PC-9 (cell line): ENCODE results near the gene C1orf35. TPM values are rescaled to one million over a fixed set of nuclear protein-coding genes. Genes with fewer than 3 reads are reported as not detected.
"Not testable (repeated sequence)": the region's sequence is repeated elsewhere in the genome, so short reads cannot be mapped to it uniquely, and the experiment has no call there.

ENCODE experiments used
- BruUV-seq: library from RNA; stranded (reverse); fragments of 400-500 nt; replicated peaks from 2 replicates; lab custom pipeline; 2021; lab: Mats Ljungman, UMichigan
- CTCF ChIA-PET: fragments of 300-600 bp; sonication (Branson Sonifier 250); formaldehyde crosslinking; loops from one replicate; lab custom pipeline; 2022; ENCODE audit warnings: antibody characterized with exemption; lab: Charles Lee
- POLR2A ChIA-PET: fragments of 300-600 bp; sonication (Branson Sonifier 250); formaldehyde crosslinking; loops from one replicate; lab custom pipeline; 2022; ENCODE audit warnings: antibody characterized with exemption; ENCODE audit not compliant: unreplicated experiment; lab: Charles Lee
- DNase-seq, 2 experiments: peaks; one replicate each; pipeline versions ENCODE4 v3.0.0 to v3.0.0-alpha.2; 2015 to 2022; ENCODE audit warnings: mixed read lengths in 1 of 2
- H2AFZ ChIP-seq: fragments of 200-600 bp; sonication (generic); 2 replicates; pipeline ENCODE4 v1.8.1; 2017; ENCODE audit warnings: antibody characterized with exemption
- H3F3A ChIP-seq: fragments of 200-600 bp; sonication (generic); 2 replicates; pipeline ENCODE4 v1.8.1; 2017; ENCODE audit warnings: antibody characterized with exemption, mild to moderate bottlenecking, low read depth; ENCODE audit not compliant: insufficient read depth
- H3K27ac ChIP-seq: fragments of 200-600 bp; sonication (generic); 2 replicates; pipeline ENCODE4 v1.6.1; 2016; ENCODE audit warnings: mixed run types
- H3K27me3 ChIP-seq: fragments of 200-600 bp; sonication (generic); 2 replicates; pipeline ENCODE4 v1.6.1; 2016; ENCODE audit warnings: low read depth, mixed run types; ENCODE audit not compliant: insufficient read depth
- H3K36me3 ChIP-seq: fragments of 200-600 bp; sonication (generic); 2 replicates; pipeline ENCODE4 v1.6.1; 2016; ENCODE audit warnings: low read depth, mixed run types
- H3K4me1 ChIP-seq: fragments of 200-600 bp; sonication (generic); replicated peaks from 2 replicates; pipeline ENCODE4 v1.6.1; 2016; ENCODE audit warnings: mixed run types; ENCODE audit not compliant: insufficient read depth
- H3K4me2 ChIP-seq: fragments of 200-600 bp; sonication (generic); 2 replicates; pipeline ENCODE4 v1.6.1; 2017; ENCODE audit warnings: mixed run types
- H3K4me3 ChIP-seq: fragments of 200-600 bp; sonication (generic); 2 replicates; pipeline ENCODE4 v1.6.1; 2016; ENCODE audit warnings: mixed run types
- H3K79me2 ChIP-seq: fragments of 200-600 bp; sonication (generic); 2 replicates; pipeline ENCODE4 v1.6.1; 2017; ENCODE audit warnings: low read depth, mixed run types
- H3K9me2 ChIP-seq: fragments of 200-600 bp; sonication (generic); 2 replicates; pipeline ENCODE4 v1.8.1; 2017; ENCODE audit warnings: mild to moderate bottlenecking; ENCODE audit not compliant: insufficient read depth
- H3K9me3 ChIP-seq: fragments of 200-600 bp; sonication (generic); 2 replicates; pipeline ENCODE4 v1.8.1; 2016; ENCODE audit warnings: low read depth; ENCODE audit not compliant: insufficient read depth
- H4K20me1 ChIP-seq: fragments of 200-600 bp; sonication (generic); 2 replicates; pipeline ENCODE4 v1.8.1; 2017; ENCODE audit not compliant: insufficient read depth
- EZH2 ChIP-seq: fragments of 200-600 bp; sonication (generic); IDR thresholded peaks from 2 replicates; pipeline ENCODE4 v1.8.0; 2017; ENCODE audit warnings: antibody characterized with exemption, low read depth
- intact Hi-C: fragments of 100-400 bp; cut with micrococcal nuclease; formaldehyde crosslinking; loops from one replicate; pipeline ENCODE4 v1.10.0; 2022; ENCODE audit not compliant: unreplicated experiment
- total RNA-seq: library from RNA; stranded (reverse); gene quantifications from 2 replicates; pipeline ENCODE4 v1.2.3, GENCODE V29; 2021
- TF ChIP-seq, protein P1 (sequence below): fragments of 200-600 bp; sonication (generic); conservative IDR thresholded peaks from 2 replicates; pipeline ENCODE4 v1.6.1; 2017; ENCODE audit warnings: mixed run types, antibody characterized with exemption, mild to moderate bottlenecking, moderate library complexity

C1orf35 gene
- total RNA-seq, 1 experiment from 2014 or later = 26.4 TPM

DNA sequence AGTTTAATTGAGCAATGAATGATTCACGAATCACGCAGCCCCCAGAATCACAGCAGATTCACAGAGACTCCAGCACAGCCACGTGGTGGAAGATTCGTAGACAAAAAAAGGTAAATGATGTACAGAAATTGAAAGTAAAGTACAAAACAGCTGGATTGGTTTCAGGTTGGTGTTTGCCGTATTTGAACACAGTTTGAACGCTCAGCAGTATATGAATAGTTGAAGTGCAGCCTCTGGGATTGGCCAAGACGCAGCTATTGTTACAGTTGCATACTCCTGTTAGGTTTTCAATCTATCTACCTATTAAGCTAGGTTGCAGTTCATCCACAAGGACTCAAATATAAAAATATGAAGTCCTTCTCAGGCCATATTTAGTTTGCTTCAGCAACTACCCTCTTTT lies 9.0 kb upstream of the C1orf35 start:
- H3K79me2 ChIP-seq = peaks cover 14% of the 10 kb centered on the region
- no peak overlapping the region for H3K4me3 ChIP-seq
- intact Hi-C loops = no loop called here
- CTCF ChIA-PET = no interaction called here
- no peak for TF ChIP-seq EZH2
- H3K9me3 ChIP-seq = no peaks in the 10 kb centered on the region; the same call in 1 of the 2 replicates
- no TSS peak for BruUV-seq
- peaks cover 6% of the 10 kb centered on the region for H3K4me1 ChIP-seq
- H3K36me3 ChIP-seq = no peaks in the 10 kb centered on the region
- no peaks in the 10 kb centered on the region for H3K9me2 ChIP-seq
- no peaks in the 10 kb centered on the region for H3F3A ChIP-seq
- H2AFZ ChIP-seq = no peak overlapping the region
- H3K4me2 ChIP-seq = no peak overlapping the region
- POLR2A ChIA-PET = interaction anchor here (0.6 kb wide), 2 partner anchors 14 to 53 kb away, joined by 4 to 6 read pairs; partner anchors contain the start of gene IBA57
- DNase-seq = no peak
- no peak overlapping the region for H3K27ac ChIP-seq
- H4K20me1 ChIP-seq = no peaks in the 10 kb centered on the region
- H3K27me3 ChIP-seq = no peaks in the 10 kb centered on the region

- CTCF ChIA-PET = interaction anchor here (0.6 kb wide), 1 partner anchor 12 kb away, joined by 5 read pairs; no protein-coding TSS in a partner anchor
- H3K27ac ChIP-seq, H3K27me3 ChIP-seq, BruUV-seq, H2AFZ ChIP-seq, DNase-seq, H3F3A ChIP-seq, H4K20me1 ChIP-seq, H3K9me3 ChIP-seq, H3K36me3 ChIP-seq, intact Hi-C loops, H3K9me2 ChIP-seq, H3K4me1 ChIP-seq, H3K4me2 ChIP-seq, H3K4me3 ChIP-seq: not testable (repeated sequence)
- POLR2A ChIA-PET = interaction anchor here (0.6 kb wide), 1 partner anchor 178 kb away, joined by 4 read pairs; no protein-coding TSS in a partner anchor
- peaks cover 14% of the 10 kb centered on the region for H3K79me2 ChIP-seq
Observed at GRCh38 chr1:228111315-228111714, 8.2 kb upstream of the C1orf35 start.

DNA sequence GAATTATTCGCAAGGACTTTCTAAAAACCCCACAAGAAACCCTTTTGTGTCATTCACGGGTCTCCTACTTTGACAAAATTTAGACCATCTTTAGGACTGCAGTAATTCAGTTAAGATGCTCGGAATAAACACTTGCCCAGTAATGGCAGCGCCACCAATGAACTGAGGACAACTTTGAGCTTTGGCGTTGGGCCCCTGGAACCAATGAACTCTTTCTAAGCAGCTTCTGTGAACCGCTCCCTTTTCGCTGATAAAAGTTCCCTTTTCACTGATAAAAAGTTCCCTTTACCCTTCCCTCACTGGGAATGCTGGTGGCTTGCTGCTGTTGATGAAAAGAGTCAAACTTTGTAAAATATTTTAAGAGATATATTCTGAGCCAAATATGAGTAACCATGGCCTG lies 7.4 kb upstream of the C1orf35 start:
- BruUV-seq = TSS peak; percentile 76
- Histone ChIP-seq H3K79me2 (peaks cover 14% of the 10 kb centered on the region), H3K4me1 (peaks cover 6% of the 10 kb centered on the region), H3K27me3 (no peaks in the 10 kb centered on the region), H3K9me2 (no peaks in the 10 kb centered on the region), H4K20me1 (no peaks in the 10 kb centered on the region), H3F3A (no peaks in the 10 kb centered on the region; the same call in 1 of the 2 replicates), H3K4me3 (no peak overlapping the region), H3K36me3 (0 out of 2 replicates have a peak, but pooled peaks cover 4% of the 10 kb centered on the region), H2AFZ (no peak overlapping the region), H3K9me3 (no peaks in the 10 kb centered on the region), H3K27ac (no peak overlapping the region), H3K4me2 (no peak overlapping the region)
- TF ChIP-seq, protein P1, sequence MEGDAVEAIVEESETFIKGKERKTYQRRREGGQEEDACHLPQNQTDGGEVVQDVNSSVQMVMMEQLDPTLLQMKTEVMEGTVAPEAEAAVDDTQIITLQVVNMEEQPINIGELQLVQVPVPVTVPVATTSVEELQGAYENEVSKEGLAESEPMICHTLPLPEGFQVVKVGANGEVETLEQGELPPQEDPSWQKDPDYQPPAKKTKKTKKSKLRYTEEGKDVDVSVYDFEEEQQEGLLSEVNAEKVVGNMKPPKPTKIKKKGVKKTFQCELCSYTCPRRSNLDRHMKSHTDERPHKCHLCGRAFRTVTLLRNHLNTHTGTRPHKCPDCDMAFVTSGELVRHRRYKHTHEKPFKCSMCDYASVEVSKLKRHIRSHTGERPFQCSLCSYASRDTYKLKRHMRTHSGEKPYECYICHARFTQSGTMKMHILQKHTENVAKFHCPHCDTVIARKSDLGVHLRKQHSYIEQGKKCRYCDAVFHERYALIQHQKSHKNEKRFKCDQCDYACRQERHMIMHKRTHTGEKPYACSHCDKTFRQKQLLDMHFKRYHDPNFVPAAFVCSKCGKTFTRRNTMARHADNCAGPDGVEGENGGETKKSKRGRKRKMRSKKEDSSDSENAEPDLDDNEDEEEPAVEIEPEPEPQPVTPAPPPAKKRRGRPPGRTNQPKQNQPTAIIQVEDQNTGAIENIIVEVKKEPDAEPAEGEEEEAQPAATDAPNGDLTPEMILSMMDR = no peak
- no peak for TF ChIP-seq EZH2
- intact Hi-C loops = no loop called here
- ChIA-PET POLR2A (no interaction called here), CTCF (interaction anchor here (1.0 kb wide), 1 partner anchor 20 kb away, joined by 4 read pairs; no protein-coding TSS in a partner anchor)
- DNase-seq = no peak

DNA sequence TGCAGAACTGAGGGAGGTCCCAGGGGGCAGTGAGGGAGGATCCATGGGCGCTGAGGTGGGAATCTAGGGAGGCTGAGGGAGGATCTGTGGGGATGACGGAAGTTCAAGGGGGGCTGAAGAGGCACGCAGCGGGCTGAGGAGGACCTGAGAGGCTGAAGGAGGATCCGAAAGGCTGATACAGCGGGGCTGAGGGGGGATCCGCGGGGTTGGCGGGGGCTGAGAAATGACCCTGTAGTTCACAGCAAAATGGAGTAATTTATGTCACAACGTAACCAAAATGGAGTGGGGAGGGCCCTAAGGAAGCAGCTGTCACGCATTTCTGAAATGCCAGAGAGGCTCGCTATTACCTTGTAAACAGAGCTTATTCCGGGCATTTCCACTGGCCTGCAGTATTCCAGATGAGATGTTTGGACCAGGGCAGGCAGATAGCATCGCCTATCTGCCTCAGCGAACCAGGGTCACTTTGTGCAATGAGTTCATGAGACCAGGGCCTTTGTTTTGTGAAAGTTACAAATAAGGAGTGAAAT lies 6.9 kb upstream of the C1orf35 start:
- H3K79me2 ChIP-seq = peaks cover 14% of the 10 kb centered on the region
- ChIA-PET POLR2A (interaction anchor here (0.6 to 0.7 kb wide), 2 partner anchors 120 to 156 kb away, joined by 4 to 9 read pairs; no protein-coding TSS in a partner anchor), CTCF (interaction anchor here (1.0 kb wide), 1 partner anchor 21 kb away, joined by 4 read pairs; no protein-coding TSS in a partner anchor)
- H3K4me2 ChIP-seq = peak overlapping the region; percentile 99
- H3K4me1 ChIP-seq = peaks cover 6% of the 10 kb centered on the region
- peak overlapping the region; percentile 97 for H3K4me3 ChIP-seq
- no peaks in the 10 kb centered on the region for H4K20me1 ChIP-seq
- no peak for DNase-seq
- intact Hi-C loops = loop anchor here (1.0 kb wide), 3 partner anchors 30 to 346 kb away; partner anchors contain the start of gene GUK1
- no peaks in the 10 kb centered on the region; the same call in 1 of the 2 replicates for H3F3A ChIP-seq
- H3K27ac ChIP-seq = no peak overlapping the region
- H3K36me3 ChIP-seq = 0 out of 2 replicates have a peak, but pooled peaks cover 4% of the 10 kb centered on the region
- peak overlapping the region; percentile 96 for H2AFZ ChIP-seq
- H3K9me3 ChIP-seq = no peaks in the 10 kb centered on the region
- BruUV-seq = no TSS peak
- TF ChIP-seq, protein P1 = no peak
- no peak for TF ChIP-seq EZH2
- H3K9me2 ChIP-seq = no peaks in the 10 kb centered on the region
- H3K27me3 ChIP-seq = no peaks in the 10 kb centered on the region
